ENCODE measurements around the gene SLX4IP. TPM values are rescaled to one million over a fixed set of nuclear protein-coding genes. Genes with fewer than 3 reads are reported as not detected.

The SLX4IP gene
- total and polyA plus RNA-seq, 2 donors (not counting 3 experiments of a cell fraction or from before 2014, with no cell fraction given), result 1.9 to 4.5 TPM

DNA sequence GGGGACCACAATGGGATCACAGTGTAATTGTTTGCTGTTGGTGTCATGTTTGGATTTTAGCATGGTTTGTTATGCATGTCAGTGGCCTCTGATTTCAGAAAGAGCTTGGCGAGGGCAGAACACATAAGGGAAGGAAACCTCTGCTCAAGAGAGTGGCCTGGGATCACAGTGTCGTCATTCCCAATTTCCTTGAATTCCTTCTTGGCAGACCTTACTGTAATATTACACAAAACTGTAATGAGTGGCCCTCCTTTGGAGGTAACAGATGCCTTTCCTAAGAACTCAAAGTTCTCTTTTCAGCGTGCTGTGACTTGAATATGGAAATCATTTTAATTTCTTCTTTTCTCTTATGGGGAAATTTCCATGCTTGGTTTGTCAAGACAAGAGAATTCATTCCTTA, 191.8 kb downstream of the SLX4IP start:
- Histone ChIP-seq H3K9ac (replicated peaks; ENCODE audit: extremely low read depth, insufficient read depth, low read length) (no peak overlapping the region), H3K4me1 (ENCODE audit: control insufficient read depth, extremely low read depth, insufficient read depth, low read length) (peaks cover 25% of the 10 kb centered on the region), H4K20me1 (replicated peaks; ENCODE audit: control insufficient read depth, extremely low read depth, insufficient read depth, low read length) (no peaks in the 10 kb centered on the region), H3K9me1 (replicated peaks; ENCODE audit: control insufficient read depth, extremely low read depth, insufficient read depth, low read length) (no peaks in the 10 kb centered on the region), H3K4me2 (ENCODE audit: insufficient read depth, low read length) (peak overlapping the region; percentile 21), H3K36me3 (ENCODE audit: control insufficient read depth in 2 of 2, extremely low read depth in 1 of 2, insufficient read depth in 2 of 2, low read length in 2 of 2) (no peaks in the 10 kb centered on the region), H2AFZ (ENCODE audit: low read depth, low read length) (no peak overlapping the region), H3K27ac (ENCODE audit: insufficient read depth, low read depth, low read length) (no peak overlapping the region), H3K27me3 (ENCODE audit: control insufficient read depth in 2 of 2, insufficient read depth in 2 of 2, low read length in 2 of 2) (no peaks in the 10 kb centered on the region), H3K9me3 (replicated peaks; ENCODE audit: control insufficient read depth, insufficient read depth, low read length) (no peaks in the 10 kb centered on the region), H3K79me2 (ENCODE audit: control insufficient read depth, insufficient read depth, low read length) (no peaks in the 10 kb centered on the region), H3K4me3 (replicated peaks in 1 of 3; ENCODE audit: insufficient read depth in 1 of 3, low read depth in 1 of 3, low read length in 3 of 3) (no peak overlapping the region)
- ChIA-PET CTCF (interaction anchor here (0.7 to 1.0 kb wide), 3 partner anchors 14 to 44 kb away, joined by 3 to 4 read pairs (median 4); no protein-coding TSS in a partner anchor), POLR2A (no interaction called here)
- DNase-seq (ENCODE audit: low read depth, low spot score) (peak; percentile 85), FAIRE-seq (peak; percentile 83)
- no TSS peak for BruUV-seq (replicated peaks)
- intact Hi-C loops (cut with micrococcal nuclease), result no loop called here
- TF ChIP-seq POLR2AphosphoS5 (IDR thresholded peaks at IDR 0.05; ENCODE audit: insufficient read depth, low read depth, low read length) (no peak), POLR2A (IDR thresholded peaks at IDR 0.05; ENCODE audit: low read depth, low read length) (no peak), FOS (IDR thresholded peaks at IDR 0.05; ENCODE audit: borderline replicate concordance, insufficient read depth, low read length) (no peak), MYC (IDR thresholded peaks at IDR 0.05; ENCODE audit: low read depth, low read length) (no peak), EZH2 (IDR thresholded peaks at IDR 0.05; ENCODE audit: borderline replicate concordance, low read depth, low read length, severe bottlenecking) (no peak)
- TF ChIP-seq, protein P1, sequence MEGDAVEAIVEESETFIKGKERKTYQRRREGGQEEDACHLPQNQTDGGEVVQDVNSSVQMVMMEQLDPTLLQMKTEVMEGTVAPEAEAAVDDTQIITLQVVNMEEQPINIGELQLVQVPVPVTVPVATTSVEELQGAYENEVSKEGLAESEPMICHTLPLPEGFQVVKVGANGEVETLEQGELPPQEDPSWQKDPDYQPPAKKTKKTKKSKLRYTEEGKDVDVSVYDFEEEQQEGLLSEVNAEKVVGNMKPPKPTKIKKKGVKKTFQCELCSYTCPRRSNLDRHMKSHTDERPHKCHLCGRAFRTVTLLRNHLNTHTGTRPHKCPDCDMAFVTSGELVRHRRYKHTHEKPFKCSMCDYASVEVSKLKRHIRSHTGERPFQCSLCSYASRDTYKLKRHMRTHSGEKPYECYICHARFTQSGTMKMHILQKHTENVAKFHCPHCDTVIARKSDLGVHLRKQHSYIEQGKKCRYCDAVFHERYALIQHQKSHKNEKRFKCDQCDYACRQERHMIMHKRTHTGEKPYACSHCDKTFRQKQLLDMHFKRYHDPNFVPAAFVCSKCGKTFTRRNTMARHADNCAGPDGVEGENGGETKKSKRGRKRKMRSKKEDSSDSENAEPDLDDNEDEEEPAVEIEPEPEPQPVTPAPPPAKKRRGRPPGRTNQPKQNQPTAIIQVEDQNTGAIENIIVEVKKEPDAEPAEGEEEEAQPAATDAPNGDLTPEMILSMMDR (IDR thresholded peaks at IDR 0.05; ENCODE audit: extremely low read depth in 1 of 2, insufficient read depth in 1 of 2, low read depth in 1 of 2, low read length in 2 of 2), result no peak
- dilution Hi-C loops (cut with MboI; ENCODE audit: extremely low pct_ligation_motif_present, low sequenced_read_pairs), result no loop called here
